WERI-Rb-1 (cell line): ENCODE data around the gene C13orf46.

ENCODE experiments used
- DNase-seq: peaks from one replicate; pipeline ENCODE4 v3.0.0-alpha.2; 2020
- H3K27ac ChIP-seq: fragments of 250-450 bp; sonication (Bioruptor Pico); 2 replicates; pipeline ENCODE4 v1.5.1; 2020; ENCODE audit warnings: mild to moderate bottlenecking, moderate library complexity
- H3K27me3 ChIP-seq: fragments of 250-450 bp; sonication (Bioruptor Pico); 2 replicates; pipeline ENCODE4 v1.5.1; 2021; ENCODE audit warnings: mild to moderate bottlenecking, low read depth, moderate library complexity; ENCODE audit not compliant: insufficient read depth, severe bottlenecking
- H3K36me3 ChIP-seq: fragments of 250-450 bp; sonication (Bioruptor Pico); 2 replicates; pipeline ENCODE4 v1.5.1; 2020; ENCODE audit warnings: mild to moderate bottlenecking, moderate library complexity
- H3K4me3 ChIP-seq: 2 replicates; pipeline ENCODE4 v1.5.1; 2011; ENCODE audit warnings: low read depth, mild to moderate bottlenecking, control low read depth, low read length
- H3K9me3 ChIP-seq: fragments of 250-450 bp; sonication (Bioruptor Pico); 2 replicates; pipeline ENCODE4 v1.5.1; 2021; ENCODE audit warnings: mild to moderate bottlenecking, moderate library complexity; ENCODE audit not compliant: severe bottlenecking
- TF ChIP-seq, protein P1 (sequence below): IDR thresholded peaks from 2 replicates; pipeline ENCODE4 v1.5.1; 2011; ENCODE audit warnings: low read depth, mild to moderate bottlenecking, control low read depth, inconsistent platforms, low read length

The C13orf46 gene

DNA sequence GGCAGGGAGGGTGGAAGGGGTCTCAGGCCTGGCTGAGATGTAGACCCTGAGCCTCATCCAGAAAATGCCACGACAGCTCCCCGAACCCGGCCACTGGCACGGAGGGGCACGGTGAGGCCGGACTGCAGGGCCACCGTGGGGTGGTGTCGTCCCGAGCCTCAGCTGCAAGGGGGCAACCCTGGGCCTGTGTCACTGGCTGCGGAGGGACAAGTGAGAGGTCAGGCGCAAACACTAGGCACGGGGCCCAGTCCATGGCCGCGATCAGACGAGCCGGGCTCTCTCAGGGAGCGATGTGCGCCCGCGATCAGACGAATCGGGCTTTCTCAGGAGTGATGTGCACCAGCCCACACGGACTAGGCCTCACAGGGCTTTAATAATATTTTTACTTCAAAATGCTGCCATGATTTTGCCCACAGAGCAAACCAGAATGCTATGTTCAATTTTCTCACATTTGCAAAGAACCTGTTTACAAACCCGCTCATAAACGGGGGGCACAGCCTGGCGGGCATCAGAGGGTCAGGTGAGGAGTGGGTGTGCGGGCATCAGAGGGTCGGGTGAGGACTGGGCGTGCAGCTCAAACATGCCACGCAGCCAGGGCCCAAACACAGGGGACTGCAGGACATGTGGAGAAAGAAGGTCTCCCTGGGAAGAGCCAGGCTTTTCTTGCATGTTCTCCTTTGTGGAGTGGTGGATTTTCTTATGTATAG lies 42.6 kb upstream of the C13orf46 start:
- H3K27ac ChIP-seq, result no peak overlapping the region
- H3K36me3 ChIP-seq, result peaks cover 3% of the 10 kb centered on the region; the same call in 1 of the 2 replicates
- TF ChIP-seq, protein P1, sequence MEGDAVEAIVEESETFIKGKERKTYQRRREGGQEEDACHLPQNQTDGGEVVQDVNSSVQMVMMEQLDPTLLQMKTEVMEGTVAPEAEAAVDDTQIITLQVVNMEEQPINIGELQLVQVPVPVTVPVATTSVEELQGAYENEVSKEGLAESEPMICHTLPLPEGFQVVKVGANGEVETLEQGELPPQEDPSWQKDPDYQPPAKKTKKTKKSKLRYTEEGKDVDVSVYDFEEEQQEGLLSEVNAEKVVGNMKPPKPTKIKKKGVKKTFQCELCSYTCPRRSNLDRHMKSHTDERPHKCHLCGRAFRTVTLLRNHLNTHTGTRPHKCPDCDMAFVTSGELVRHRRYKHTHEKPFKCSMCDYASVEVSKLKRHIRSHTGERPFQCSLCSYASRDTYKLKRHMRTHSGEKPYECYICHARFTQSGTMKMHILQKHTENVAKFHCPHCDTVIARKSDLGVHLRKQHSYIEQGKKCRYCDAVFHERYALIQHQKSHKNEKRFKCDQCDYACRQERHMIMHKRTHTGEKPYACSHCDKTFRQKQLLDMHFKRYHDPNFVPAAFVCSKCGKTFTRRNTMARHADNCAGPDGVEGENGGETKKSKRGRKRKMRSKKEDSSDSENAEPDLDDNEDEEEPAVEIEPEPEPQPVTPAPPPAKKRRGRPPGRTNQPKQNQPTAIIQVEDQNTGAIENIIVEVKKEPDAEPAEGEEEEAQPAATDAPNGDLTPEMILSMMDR, result no peak

DNA sequence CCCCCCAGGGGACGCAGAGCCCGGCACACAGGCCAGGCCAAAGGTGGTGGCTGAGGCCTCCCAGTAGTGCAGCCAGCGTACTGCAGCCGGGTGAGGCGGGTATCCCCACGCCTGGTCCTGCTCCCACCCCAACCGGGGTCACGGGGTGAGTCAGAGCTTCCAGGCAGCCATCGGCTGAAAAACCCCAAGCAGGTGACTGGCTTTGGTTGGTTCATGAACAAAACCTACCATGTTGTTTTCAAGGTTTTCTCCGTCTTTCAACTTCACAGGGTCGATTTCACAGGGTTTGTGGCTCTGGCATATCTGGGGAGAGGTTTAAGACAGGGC lies 42.1 kb upstream of the C13orf46 start:
- H3K4me3 ChIP-seq, result no peak overlapping the region
- H3K36me3 ChIP-seq, result peaks cover 4% of the 10 kb centered on the region
- DNase-seq, result no peak
- no peaks in the 10 kb centered on the region for H3K27me3 ChIP-seq
- TF ChIP-seq, protein P1, result no peak
- no peak overlapping the region for H3K27ac ChIP-seq
- no peaks in the 10 kb centered on the region for H3K9me3 ChIP-seq

More for the DNA sequence above, 42.6 kb upstream of the C13orf46 start:
- no peak overlapping the region for H3K4me3 ChIP-seq
- H3K9me3 ChIP-seq, result no peaks in the 10 kb centered on the region
- H3K27me3 ChIP-seq, result no peaks in the 10 kb centered on the region
- no peak for DNase-seq

DNA sequence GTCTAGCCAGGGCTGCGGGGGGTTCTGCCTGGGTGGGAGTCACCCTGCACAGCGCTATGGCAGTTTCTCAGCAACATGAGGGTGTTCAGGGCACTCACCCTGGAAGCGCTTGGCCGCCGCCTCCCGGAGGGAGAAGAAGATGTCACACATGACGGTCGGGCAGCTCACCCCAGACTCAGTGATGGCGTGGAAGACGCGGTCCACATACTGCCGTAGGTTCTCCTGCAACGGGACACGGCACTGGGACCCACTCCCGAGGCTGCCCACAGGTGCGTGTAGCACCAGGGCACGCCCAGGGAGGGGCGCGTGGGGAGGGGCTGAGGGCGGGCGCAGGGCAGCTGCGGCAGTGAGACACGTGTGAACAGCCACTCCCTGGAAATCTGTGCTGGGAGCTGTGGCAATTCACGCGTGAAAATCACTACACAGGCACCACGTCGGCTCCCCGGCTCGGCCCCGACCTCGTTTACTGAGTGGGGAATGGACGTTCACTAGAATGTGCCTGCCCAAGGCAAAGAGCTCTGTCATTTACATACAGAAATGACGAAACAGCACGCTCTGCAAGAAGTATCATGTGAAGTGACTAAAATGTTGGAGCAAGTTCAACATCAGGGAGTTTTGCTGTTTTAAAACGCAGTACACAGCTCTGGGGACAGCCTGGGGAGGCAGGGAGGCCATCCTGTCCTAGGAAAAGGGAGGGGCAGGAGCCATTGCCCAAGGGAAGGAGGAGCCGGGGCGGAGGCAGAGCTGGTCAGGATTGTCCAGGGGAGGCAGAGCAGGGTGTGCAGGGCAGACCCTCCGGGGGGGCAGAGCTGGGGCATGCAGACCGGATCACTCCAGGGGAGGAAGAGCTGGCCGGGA lies 41.5 kb upstream of the C13orf46 start:
- Histone ChIP-seq H3K36me3 (peaks cover 4% of the 10 kb centered on the region), H3K9me3 (no peaks in the 10 kb centered on the region), H3K4me3 (no peak overlapping the region), H3K27me3 (no peaks in the 10 kb centered on the region), H3K27ac (no peak overlapping the region)
- no peak for DNase-seq
- TF ChIP-seq, protein P1, result no peak

DNA sequence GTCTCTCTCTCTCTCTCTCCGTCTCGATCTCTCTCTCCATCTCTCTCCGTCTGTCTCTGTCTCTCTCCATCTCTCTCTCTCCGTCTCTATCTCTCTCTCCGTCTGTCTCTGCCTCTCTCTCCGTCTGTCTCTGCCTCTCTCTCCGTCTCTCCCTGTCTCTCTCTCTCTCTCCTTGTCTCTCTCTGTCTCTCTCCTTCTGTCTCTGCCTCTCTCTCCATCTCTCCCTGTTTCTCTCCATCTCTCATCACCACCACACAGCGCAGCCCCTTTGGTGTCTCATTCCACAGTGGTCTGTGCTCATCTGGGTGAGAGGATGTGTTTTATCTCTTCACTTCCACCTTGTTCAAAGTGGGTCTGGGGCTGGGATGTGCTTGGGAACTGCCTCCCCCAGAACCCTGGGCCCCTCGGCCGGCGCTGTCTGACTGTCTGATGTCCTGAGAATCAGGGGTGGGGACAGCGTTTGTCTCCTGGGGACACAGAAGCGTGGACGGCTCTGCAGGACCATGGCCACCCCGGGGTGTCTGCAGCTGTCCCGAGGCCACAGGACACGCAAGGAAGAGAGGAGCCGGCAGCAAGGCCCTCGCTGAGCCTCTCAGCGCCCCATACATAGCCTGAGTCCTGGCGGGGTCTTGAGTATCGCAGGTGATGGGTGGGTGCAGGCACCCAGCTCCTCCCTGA lies 40.2 kb upstream of the C13orf46 start:
- Histone ChIP-seq H3K4me3 (no peak overlapping the region), H3K27ac (no peak overlapping the region), H3K9me3 (no peaks in the 10 kb centered on the region), H3K36me3 (peaks cover 16% of the 10 kb centered on the region), H3K27me3 (no peaks in the 10 kb centered on the region)
- DNase-seq, result no peak
- TF ChIP-seq, protein P1, result no peak

DNA sequence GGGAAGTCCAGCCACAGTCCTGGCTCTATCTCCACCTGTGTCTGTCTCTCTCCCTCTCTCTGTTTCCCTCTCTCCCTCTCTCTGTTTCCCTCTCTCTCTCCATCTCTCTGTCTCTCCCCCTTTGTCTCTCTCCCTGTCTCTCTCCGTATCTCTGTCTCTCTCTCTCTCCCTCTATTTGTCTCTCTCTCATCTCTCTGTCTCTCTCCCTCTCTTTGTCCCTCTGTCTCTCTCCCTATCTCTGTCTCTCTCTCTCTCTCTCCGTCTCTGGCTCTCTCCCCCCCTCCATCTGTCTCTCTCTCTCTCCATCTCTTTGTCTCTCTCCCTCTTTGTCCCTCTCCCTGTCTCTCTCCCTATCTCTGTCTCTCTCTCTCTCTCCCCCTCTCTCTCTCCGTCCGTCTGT lies 39.5 kb upstream of the C13orf46 start:
- no peaks in the 10 kb centered on the region for H3K27me3 ChIP-seq
- DNase-seq, result no peak
- no peak overlapping the region for H3K4me3 ChIP-seq
- H3K27ac ChIP-seq, result no peak overlapping the region
- TF ChIP-seq, protein P1, result no peak
- H3K36me3 ChIP-seq, result peaks cover 17% of the 10 kb centered on the region
- no peaks in the 10 kb centered on the region for H3K9me3 ChIP-seq
